Activated T-cell treated with anti-CD3 and anti-CD28 coated beads, Interleukin-2, amount 50 U/mL, for 24 hours (primary cell): ENCODE data around the gene STAC.

Experiments
- DNase-seq: peaks from one replicate; pipeline ENCODE4 v3.0.0-alpha.2; 2020
- H3K27ac Mint-ChIP-seq: 2 replicates; pipeline ENCODE4 v1.8.0; 2020; ENCODE audit warnings: mild to moderate bottlenecking, mixed read lengths
- H3K27me3 Mint-ChIP-seq: 2 replicates; pipeline ENCODE4 v1.8.0; 2020; ENCODE audit warnings: mixed read lengths
- H3K36me3 Mint-ChIP-seq: 2 replicates; pipeline ENCODE4 v1.8.0; 2020; ENCODE audit warnings: low read depth, mixed read lengths
- H3K4me1 Mint-ChIP-seq: 2 replicates; pipeline ENCODE4 v1.8.0; 2020; ENCODE audit warnings: low read depth, mixed read lengths
- H3K4me3 Mint-ChIP-seq: 2 replicates; pipeline ENCODE4 v1.8.0; 2020; ENCODE audit warnings: mild to moderate bottlenecking, moderate library complexity, mixed read lengths
- H3K9me3 Mint-ChIP-seq: 2 replicates; pipeline ENCODE4 v1.8.0; 2020; ENCODE audit warnings: mixed read lengths

Gene STAC

DNA sequence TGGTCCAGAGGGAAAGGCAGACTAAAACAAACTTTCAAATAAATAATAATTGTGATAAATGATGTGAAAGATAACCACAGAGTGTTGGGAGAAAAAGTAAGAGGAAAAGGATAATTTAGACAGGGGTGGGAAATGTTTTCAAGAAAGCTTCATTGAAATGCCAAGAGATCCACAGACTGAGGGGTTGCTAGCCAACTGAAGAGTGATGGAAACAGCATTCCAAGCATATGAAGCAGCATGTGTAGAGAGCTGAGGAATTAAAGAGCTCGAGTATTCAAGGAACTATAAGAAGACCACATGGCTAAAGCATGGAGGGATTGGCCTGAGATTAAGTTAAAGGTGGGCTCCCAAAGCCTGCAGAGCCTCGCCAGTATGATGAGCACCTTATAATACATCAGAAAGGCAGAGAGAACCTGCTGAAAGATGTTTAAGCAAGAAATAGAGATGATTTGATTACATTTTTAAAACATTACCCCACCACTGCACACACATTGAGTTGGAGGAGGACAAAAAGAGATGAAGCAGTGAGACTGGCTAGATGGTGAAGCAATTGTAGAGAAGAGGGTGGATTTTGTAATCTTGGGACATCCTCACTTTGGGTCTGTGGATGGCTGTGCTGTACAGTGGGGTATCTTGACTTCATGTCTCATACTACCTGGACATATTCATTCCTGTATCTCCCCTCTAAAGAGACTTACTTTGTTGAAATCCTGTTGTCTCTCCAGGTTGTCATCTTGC is 100.8 kb downstream of the STAC start:
- Mint-ChIP-seq H3K27ac (no peak overlapping the region), H3K36me3 (no peaks in the 10 kb centered on the region), H3K9me3 (peaks cover 6% of the 10 kb centered on the region), H3K4me1 (no peaks in the 10 kb centered on the region), H3K27me3 (no peaks in the 10 kb centered on the region), H3K4me3 (no peak overlapping the region)
- DNase-seq = no peak

DNA sequence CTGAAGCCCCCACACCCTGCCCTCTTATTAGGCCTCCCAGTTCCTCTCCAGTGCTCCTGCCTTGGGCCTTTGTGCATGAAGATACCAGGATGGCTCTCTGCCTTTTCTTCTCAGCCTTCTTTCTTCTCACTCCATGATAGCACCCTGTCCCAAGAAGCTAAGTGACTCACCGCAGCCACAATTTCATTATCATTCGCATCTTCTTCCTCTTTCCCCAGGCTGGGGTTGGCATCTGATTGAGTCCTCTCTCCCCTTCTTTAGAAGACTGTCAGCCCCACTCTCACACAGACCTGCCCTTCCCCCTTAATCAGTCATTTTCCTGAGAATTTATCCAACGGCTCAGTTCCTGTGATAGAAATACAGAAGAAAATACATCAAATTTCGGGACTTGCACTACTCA is 102.0 kb downstream of the STAC start:
- Mint-ChIP-seq H3K4me1 (no peaks in the 10 kb centered on the region), H3K4me3 (no peak overlapping the region)

DNA sequence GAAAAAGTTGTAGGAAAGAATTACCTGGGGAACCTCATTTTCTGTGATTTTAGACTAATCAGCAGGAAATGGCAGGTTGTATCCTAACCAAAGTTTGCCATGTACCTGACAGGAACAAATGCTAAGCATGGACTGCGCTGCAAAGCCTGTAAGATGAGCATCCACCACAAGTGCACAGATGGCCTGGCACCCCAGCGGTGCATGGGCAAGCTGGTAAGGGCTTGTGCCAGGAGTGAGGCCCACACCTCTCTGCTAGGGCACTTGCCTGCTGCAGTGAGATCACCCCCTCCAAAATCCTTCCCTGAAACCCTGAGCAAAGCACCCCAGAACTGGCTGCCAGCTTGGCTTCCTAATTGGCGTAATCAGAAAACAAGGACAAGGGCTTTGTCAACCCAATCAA is 102.6 kb downstream of the STAC start:
- no peak overlapping the region for H3K27ac Mint-ChIP-seq
- no peak for DNase-seq

More for the DNA sequence above, 102.0 kb downstream of the STAC start:
- peaks cover 6% of the 10 kb centered on the region for H3K9me3 Mint-ChIP-seq
- H3K27ac Mint-ChIP-seq = no peak overlapping the region
- no peaks in the 10 kb centered on the region for H3K27me3 Mint-ChIP-seq
- no peaks in the 10 kb centered on the region for H3K36me3 Mint-ChIP-seq
- no peak for DNase-seq

DNA sequence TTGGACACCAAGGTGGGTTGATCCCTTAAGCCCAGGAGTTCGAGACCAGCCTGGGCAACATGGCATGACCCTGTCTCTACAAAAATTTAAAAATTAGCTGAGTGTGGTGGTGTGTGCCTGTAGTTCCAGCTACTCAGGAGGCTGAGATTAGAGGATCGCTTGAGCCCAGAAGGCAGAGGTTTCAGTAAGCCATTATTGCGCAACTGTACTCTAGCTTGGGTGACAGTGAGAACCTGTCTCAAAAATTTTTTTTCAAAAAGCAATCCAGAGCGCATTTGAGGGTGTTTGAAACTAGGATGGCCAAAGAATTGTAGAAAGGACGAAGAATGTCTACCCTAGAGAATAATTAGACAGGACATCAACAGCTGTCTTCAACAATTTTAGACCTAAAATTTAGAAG is 103.4 kb downstream of the STAC start:
- H3K36me3 Mint-ChIP-seq = no peaks in the 10 kb centered on the region
- no peaks in the 10 kb centered on the region for H3K4me1 Mint-ChIP-seq
- peaks cover 5% of the 10 kb centered on the region for H3K9me3 Mint-ChIP-seq
- H3K27ac Mint-ChIP-seq = no peak overlapping the region
- no peaks in the 10 kb centered on the region for H3K27me3 Mint-ChIP-seq
- H3K4me3 Mint-ChIP-seq = no peak overlapping the region
- DNase-seq = no peak

More for the DNA sequence above, 102.6 kb downstream of the STAC start:
- Mint-ChIP-seq H3K4me1 (no peaks in the 10 kb centered on the region), H3K27me3 (no peaks in the 10 kb centered on the region), H3K4me3 (no peak overlapping the region), H3K9me3 (peaks cover 6% of the 10 kb centered on the region), H3K36me3 (no peaks in the 10 kb centered on the region)

DNA sequence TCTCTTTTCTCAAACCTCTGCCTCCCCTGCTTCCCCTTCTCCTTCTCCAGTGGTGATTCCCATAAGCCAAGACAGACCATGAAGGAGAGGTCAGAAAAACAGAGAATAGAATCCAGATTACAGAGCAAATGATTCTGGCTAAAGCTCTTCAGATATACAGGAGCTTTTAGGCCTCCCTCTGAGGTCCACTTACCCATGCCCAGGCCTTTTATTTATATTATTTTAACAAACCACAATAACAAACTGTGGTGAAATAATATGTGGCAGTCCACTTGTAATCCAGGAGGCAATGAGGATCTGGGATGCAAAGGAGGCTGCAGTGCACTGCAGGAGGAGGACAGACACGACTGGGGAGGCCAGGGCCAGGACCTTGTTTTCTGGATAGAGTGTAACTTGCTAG is 104.1 kb downstream of the STAC start:
- no peaks in the 10 kb centered on the region for H3K4me1 Mint-ChIP-seq
- no peak overlapping the region for H3K4me3 Mint-ChIP-seq
- no peaks in the 10 kb centered on the region for H3K27me3 Mint-ChIP-seq
- no peaks in the 10 kb centered on the region for H3K9me3 Mint-ChIP-seq
- no peaks in the 10 kb centered on the region for H3K36me3 Mint-ChIP-seq
- no peak overlapping the region for H3K27ac Mint-ChIP-seq
- DNase-seq = no peak

DNA sequence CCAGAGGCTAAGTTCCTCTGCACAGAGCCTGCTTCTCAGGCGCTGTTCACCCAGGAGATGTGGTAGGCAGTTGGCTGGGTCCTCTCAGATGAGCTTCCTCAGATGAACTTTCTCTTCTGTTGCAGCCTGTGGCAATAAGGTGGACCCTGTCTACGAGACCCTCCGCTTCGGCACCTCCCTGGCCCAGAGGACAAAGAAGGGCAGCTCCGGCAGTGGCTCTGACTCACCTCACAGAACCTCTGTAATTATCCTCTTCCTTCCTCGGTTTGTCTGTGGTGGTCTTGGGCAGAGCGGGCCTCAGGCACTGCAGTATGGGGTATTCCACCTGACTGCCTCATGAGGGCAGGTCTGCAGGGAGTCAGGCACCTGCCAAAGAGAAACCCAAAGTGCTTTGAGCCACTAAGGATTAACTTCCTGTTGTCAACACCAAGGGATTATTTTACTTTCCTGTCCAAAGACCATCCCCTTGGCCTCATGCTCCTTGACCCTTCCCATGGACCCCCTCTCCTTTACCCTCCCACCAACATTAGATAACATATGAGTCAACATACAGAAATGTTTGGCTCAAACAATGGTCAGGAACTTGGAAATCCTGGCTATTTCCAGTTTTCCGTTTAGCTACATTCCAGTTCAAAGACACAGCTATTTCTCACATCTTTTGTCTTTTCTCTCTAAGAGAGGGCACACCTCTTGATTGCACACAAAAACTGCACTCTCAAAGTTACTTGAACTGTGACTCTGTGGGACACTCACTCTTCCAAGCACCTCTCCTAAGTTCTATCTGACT is 105.9 kb downstream of the STAC start:
- Mint-ChIP-seq H3K27ac (no peak overlapping the region), H3K4me1 (no peaks in the 10 kb centered on the region), H3K4me3 (no peak overlapping the region), H3K9me3 (no peaks in the 10 kb centered on the region), H3K36me3 (no peaks in the 10 kb centered on the region), H3K27me3 (no peaks in the 10 kb centered on the region)
- no peak for DNase-seq

DNA sequence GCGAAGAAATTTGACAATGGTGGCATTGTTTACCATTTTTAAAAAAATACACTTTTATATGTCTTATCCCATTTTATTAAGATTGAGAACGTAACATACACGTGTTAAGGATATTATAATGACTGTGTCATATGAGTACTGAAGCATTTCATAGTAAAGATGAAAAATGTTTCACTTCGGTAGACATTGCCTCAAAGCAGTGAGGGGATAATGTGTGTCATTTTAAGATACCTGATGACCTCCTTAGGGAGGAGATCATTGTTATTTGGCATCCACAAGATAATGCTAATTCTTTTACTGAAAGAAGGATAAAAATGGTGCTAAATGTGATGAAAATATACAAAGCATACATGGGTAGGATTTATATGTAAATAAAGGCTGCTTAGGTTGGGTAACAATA is 107.3 kb downstream of the STAC start:
- Mint-ChIP-seq H3K27ac (no peak overlapping the region), H3K4me3 (no peak overlapping the region), H3K36me3 (no peaks in the 10 kb centered on the region), H3K9me3 (no peaks in the 10 kb centered on the region), H3K4me1 (no peaks in the 10 kb centered on the region), H3K27me3 (no peaks in the 10 kb centered on the region)
- DNase-seq = no peak

DNA sequence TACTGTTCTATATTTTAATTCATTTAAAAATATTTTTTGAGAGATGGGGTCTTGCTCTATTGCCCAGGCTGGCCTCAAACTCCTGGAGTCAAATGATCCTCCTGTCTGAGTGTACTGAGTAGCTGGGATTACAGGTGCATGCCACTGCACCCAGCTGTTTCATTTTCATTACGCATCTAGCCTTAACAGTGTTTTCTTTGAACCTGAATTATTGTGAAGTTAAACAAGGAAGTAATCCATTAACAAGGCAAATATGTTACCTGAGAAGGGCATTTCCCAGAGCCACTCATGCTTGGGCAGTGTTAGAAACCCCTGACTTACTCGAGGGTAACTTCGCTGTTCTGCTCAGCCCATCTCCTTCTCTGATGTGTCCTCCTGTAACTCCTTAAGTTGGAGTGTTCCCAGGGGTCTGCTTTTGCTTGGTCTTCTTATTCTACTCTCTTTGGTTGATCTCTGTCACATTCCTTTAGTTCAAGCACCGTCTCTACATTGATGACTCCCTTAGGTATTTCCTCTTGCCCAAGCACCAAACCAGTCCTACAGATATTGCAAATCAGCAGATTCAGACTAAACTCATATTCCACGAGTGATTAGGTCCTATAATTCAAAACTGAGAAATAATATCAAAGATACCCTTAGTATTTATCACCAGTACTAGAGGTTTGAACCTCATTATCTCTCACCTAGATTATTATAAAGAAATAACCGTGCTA is 107.9 kb downstream of the STAC start:
- Mint-ChIP-seq H3K4me3 (no peak overlapping the region), H3K27me3 (no peaks in the 10 kb centered on the region), H3K36me3 (no peaks in the 10 kb centered on the region), H3K27ac (no peak overlapping the region), H3K9me3 (no peaks in the 10 kb centered on the region), H3K4me1 (no peaks in the 10 kb centered on the region)
- DNase-seq = no peak

DNA sequence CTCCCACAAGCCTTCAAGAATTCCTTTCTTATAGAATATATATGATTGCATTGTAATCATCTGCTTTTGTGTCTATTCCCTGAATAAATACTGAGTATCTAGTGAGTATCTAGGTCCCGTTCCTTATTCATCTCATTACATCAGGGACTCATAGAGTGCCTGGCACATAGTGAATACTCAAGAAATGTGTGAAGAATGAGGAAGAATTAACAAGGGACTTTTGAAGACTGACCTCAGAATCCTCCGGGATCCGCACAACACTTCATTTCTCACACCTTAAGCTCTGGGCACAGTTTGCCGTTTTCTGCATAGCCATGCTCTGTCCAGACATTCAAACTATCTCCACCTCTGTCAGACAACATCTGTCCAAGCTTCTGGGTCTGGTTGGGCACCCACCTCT is 108.8 kb downstream of the STAC start:
- no peaks in the 10 kb centered on the region for H3K9me3 Mint-ChIP-seq
- H3K4me3 Mint-ChIP-seq = no peak overlapping the region
- no peaks in the 10 kb centered on the region for H3K27me3 Mint-ChIP-seq
- H3K27ac Mint-ChIP-seq = no peak overlapping the region
- DNase-seq = no peak
- no peaks in the 10 kb centered on the region for H3K36me3 Mint-ChIP-seq
- no peaks in the 10 kb centered on the region for H3K4me1 Mint-ChIP-seq

DNA sequence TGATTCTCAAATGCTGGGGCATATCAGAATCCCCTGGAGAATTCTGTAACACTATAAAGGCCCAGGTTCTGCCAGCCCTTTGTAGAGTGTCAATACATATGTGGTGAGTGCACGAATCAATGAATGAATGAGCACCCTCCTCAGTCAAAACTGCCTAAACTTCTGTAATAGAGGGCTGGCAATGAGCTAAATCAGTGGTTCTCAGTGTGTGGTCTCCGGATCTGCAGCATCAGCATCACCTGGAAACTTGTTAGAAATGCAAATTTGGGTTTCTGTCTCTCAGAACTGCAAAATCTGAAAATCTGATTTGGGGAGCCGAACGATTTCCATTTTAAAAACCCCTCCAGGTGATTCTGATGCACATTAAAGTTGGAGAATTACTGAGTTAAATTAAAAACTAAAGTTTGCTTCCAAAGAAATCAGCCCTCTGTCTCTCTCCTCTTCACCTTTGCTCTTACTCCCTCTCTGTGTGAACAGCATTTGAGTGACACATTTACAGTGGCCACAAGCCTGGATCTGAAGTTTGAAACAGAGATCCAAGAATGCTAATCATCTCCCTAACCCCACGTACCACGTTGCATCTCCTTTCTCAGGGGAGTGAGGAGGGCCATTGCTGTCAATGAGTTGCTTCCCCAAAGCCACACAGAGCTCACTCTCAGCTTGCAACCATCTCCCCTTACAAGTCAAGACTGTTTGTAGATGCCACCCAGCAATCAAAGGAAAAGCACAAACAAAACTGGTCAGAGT is 109.5 kb downstream of the STAC start:
- H3K27me3 Mint-ChIP-seq = no peaks in the 10 kb centered on the region
- no peak for DNase-seq
- no peaks in the 10 kb centered on the region for H3K9me3 Mint-ChIP-seq
- H3K4me3 Mint-ChIP-seq = no peak overlapping the region
- H3K36me3 Mint-ChIP-seq = no peaks in the 10 kb centered on the region
- no peaks in the 10 kb centered on the region for H3K4me1 Mint-ChIP-seq
- H3K27ac Mint-ChIP-seq = no peak overlapping the region

DNA sequence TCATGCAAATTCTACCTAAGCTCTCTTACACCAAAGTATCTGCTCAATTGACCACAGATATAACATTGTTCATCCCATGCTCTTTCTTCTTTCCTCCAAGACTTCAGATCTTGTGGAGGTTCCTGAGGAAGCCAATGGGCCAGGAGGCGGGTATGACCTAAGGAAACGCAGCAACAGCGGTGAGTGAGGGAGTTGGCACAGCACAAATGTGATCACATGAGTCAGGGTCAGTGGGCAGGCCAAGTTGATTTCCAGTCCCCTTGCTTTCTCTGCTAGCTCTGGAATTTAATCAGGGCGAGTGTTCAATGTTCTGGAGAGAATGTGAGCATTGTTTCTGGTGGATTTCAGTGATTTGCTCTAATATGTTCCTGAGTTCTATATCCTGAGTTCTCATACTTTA is 112.7 kb downstream of the STAC start:
- no peak for DNase-seq
- no peak overlapping the region for H3K27ac Mint-ChIP-seq
- no peaks in the 10 kb centered on the region for H3K36me3 Mint-ChIP-seq
- no peak overlapping the region for H3K4me3 Mint-ChIP-seq
- no peaks in the 10 kb centered on the region for H3K27me3 Mint-ChIP-seq
- H3K9me3 Mint-ChIP-seq = no peaks in the 10 kb centered on the region
- no peaks in the 10 kb centered on the region for H3K4me1 Mint-ChIP-seq

DNA sequence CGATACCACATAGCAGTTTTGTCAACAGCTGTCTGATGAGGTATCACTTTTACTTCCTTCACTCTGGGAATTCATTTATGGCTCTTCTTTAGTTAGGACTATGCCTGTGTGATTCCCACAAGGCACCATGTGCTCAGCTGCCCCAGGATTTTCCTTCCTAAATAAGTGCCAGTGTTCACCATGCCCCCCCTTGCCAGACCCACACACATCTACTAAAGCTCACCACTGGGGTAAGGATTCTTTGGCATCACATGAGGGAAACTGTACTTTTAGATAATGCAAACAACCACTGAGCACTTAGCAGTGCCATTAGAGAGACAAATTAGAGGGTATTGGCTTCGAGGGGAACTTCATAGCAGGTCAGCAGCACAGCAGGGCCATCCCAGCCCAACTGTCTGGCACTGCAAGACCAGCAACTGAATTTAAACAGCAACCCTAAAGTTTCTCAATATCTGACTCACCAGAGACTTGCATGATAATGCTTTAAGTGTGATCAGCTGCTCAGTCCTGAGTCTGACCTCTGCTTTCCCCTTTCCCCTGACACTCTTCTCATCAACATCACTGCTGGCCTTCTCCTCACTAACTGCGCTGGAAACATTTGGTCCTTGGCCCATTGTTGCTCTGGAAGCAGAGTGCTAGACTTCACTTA is 114.3 kb downstream of the STAC start:
- no peaks in the 10 kb centered on the region for H3K9me3 Mint-ChIP-seq
- H3K27me3 Mint-ChIP-seq = no peaks in the 10 kb centered on the region
- no peak for DNase-seq
- H3K27ac Mint-ChIP-seq = no peak overlapping the region
- no peaks in the 10 kb centered on the region for H3K36me3 Mint-ChIP-seq
- no peak overlapping the region for H3K4me3 Mint-ChIP-seq
- H3K4me1 Mint-ChIP-seq = no peaks in the 10 kb centered on the region

DNA sequence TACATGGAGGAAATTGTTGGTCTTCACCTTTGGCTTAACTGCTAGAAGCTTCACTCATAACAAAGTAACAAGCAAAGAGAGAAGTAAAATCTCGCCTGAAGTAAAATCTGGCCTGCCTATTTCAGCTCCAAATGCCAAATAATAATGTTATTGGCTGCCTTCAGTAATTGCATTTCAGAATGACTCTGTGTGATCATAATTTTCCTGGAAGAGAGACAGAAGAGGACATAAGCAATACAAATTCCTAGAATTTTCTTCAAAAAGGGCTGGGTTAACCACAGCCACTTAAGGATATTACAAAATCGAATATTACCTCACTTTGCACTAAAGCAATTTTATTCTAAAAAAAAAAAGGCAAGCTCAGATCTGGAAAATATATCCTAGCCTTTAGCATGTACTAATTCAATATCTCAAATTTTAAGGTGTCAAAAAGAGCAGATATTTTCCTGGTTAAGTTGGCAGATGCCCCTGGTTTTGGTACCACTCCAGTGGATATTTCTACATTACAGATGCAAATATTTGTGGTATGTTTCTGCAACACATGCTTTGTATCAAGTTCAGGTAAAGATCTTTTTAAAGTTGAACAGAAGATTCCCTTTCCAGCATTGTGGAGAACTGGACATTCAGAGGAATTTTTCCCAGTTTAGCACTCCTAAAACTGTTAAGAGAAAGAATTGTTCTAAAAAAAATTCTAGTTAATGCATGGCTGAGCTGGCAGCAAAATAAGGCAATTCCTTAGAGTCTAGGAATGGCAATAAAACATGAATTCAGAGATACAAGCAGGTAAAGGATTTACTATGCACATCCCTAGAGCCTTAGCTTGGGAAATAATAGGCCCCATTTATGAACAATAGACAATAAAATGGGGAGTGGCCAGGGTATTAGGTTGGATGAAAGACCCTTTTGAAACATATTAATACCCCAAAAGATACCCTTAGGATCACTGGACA is 116.7 kb downstream of the STAC start:
- Mint-ChIP-seq H3K27me3 (no peaks in the 10 kb centered on the region), H3K4me1 (no peaks in the 10 kb centered on the region), H3K9me3 (no peaks in the 10 kb centered on the region), H3K36me3 (no peaks in the 10 kb centered on the region), H3K27ac (no peak overlapping the region), H3K4me3 (no peak overlapping the region)
- no peak for DNase-seq
